Measurements from ENCODE around the gene P2RX4.
"Not testable (repeated sequence)": the region's sequence is repeated elsewhere in the genome, so short reads cannot be mapped to it uniquely, and the experiment has no call there.

Gene P2RX4

DNA sequence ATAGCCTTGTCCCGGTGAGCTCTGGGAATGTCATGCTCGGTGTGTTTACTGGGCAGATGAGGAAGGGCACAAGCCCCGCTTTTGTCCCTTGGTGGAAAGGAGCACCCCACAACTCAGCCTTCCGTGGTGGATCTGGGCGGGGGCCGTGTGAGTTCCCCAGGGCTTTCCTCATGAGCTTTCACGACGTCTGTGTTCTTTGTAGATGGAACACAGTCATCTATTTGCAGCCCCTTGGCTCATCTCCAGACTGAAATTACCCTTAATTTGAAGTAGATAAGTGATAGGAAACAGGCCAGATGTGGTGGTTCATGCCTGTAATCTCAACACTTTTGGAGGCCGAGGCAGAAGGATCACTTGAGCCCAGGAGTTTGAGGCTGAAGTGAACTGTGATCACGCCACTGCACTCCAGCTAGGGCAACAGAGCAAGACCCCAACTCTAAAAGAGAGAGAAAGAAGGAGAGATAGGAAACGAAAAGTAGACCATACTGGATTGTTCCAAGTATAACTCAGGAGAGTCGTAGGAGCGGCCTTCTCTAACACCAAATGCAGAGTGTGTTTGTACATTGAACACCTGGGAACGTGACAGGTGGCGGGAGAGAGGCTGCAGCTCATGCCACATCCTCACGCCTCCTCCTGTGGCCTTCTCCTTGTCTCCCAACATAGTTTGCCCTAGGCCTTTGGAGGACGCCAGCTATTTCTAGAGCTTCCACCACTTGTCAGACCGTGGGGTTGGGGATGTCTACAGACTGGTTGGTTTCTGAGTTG is 8.8 kb downstream of the P2RX4 start:
- no peak for TF ChIP-seq CTCF (IDR thresholded peaks at IDR 0.05; ENCODE audit: control insufficient read depth, insufficient read depth, low read depth, low read length, missing control alignments)
- no peak overlapping the region for H3K4me3 ChIP-seq (ENCODE audit: control insufficient read depth, low read depth, low read length)
- no peak for DNase-seq (ENCODE audit: low read depth)

DNA sequence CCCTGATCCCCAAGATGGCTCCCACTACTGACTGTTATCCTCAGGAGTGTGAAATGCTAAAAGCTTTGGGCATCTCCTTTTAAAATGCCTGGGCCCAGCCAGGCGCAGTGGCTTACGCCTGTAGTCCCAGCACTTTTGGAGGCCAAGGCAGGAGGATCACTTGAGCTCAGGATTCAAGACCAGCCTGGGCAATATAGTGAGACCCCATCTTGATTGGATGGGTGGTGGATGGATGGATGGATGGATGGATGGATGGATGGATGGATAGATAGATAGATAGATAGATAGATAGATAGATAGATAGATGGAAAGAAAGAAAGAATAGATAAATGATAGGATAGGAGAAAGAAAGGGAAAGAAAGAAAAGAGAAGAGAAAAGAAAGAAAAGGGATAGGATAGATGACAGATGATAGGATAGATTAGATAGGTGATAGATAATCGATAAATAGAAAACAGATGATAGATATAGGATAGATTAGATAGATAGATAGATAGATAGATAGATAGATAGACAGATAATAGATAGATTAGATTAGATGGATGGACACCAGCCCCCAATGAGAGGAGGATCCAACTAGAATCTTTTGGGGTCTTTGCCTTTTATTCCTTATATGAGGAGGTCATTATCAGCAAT is 9.5 kb downstream of the P2RX4 start:
- no peak for DNase-seq (ENCODE audit: low read depth)
- TF ChIP-seq CTCF (IDR thresholded peaks at IDR 0.05; ENCODE audit: control insufficient read depth, insufficient read depth, low read depth, low read length, missing control alignments), result no peak
- no peak overlapping the region for H3K4me3 ChIP-seq (ENCODE audit: control insufficient read depth, low read depth, low read length)

- no peak for DNase-seq (ENCODE audit: low read depth)
- no peak overlapping the region for H3K4me3 ChIP-seq (ENCODE audit: control insufficient read depth, low read depth, low read length)
- no peak for TF ChIP-seq CTCF (IDR thresholded peaks at IDR 0.05; ENCODE audit: control insufficient read depth, insufficient read depth, low read depth, low read length, missing control alignments)
These were observed 12.9 kb downstream of the P2RX4 start for GRCh38 chr12:121222847-121223246.

- peak; percentile 24 for TF ChIP-seq CTCF (IDR thresholded peaks at IDR 0.05; ENCODE audit: control insufficient read depth, insufficient read depth, low read depth, low read length, missing control alignments)
- H3K4me3 ChIP-seq (ENCODE audit: control insufficient read depth, low read depth, low read length), result no peak overlapping the region
- DNase-seq (ENCODE audit: low read depth), result no peak
These were observed 13.7 kb downstream of the P2RX4 start for GRCh38 chr12:121223292-121224285.

- TF ChIP-seq CTCF (IDR thresholded peaks at IDR 0.05; ENCODE audit: control insufficient read depth, insufficient read depth, low read depth, low read length, missing control alignments), result no peak
- no peak for DNase-seq (ENCODE audit: low read depth)
- H3K4me3 ChIP-seq (ENCODE audit: control insufficient read depth, low read depth, low read length), result no peak overlapping the region
These were observed 14.7 kb downstream of the P2RX4 start for GRCh38 chr12:121224591-121224990.

DNA sequence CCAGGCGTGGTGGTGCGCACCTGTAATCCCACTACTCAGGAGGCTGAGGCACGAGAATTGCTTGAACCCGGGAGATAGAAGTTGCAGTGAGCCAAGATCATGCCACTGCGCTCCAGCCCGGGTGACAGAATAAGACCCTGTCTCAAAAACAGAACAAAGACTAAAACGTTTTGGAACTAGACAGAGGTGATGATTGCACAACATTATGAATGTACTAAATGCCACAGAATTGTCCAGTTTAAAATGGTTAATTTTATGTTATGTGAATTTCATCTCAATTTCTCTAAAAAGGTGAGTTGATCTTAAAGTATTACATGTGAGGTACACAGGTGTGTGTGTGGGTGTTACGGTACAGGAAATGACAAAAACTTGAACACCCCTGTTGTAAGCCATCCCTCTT is 16.5 kb downstream of the P2RX4 start:
- no peak for DNase-seq (ENCODE audit: low read depth)

GRCh38 chr12:121226871-121227270 is 16.9 kb downstream of the P2RX4 start:
- not testable (repeated sequence) for DNase-seq (ENCODE audit: low read depth); H3K4me3 ChIP-seq (ENCODE audit: control insufficient read depth, low read depth, low read length)

More for the DNA sequence above, 16.5 kb downstream of the P2RX4 start:
- no peak for TF ChIP-seq CTCF (IDR thresholded peaks at IDR 0.05; ENCODE audit: control insufficient read depth, insufficient read depth, low read depth, low read length, missing control alignments)
- no peak overlapping the region for H3K4me3 ChIP-seq (ENCODE audit: control insufficient read depth, low read depth, low read length)
